B cell (primary cell): Measurements from ENCODE around the gene AFTPH. TPM values are rescaled to one million over a fixed set of nuclear protein-coding genes. Genes with fewer than 3 reads are reported as not detected.

Experiments used
- ATAC-seq: fragments of 200-7000 bp; cut with Tn5 transposase; one replicate; pipeline ENCODE4 v1.10.0; 2021; ENCODE audit warnings: low read depth, mild to moderate bottlenecking, moderate number of reproducible peaks, moderate library complexity
- CTCF ChIA-PET: fragments of 350-600 bp; sonication (Branson Sonifier 250); formaldehyde crosslinking; loops from one replicate; lab custom pipeline; 2021; ENCODE audit warnings: antibody characterized with exemption, inconsistent platforms; lab: Charles Lee
- POLR2A ChIA-PET: fragments of 350-600 bp; sonication (Branson Sonifier 250); formaldehyde crosslinking; loops from one replicate; lab custom pipeline; 2021; ENCODE audit warnings: antibody characterized with exemption; lab: Charles Lee
- DNase-seq: peaks from one replicate; pipeline ENCODE4 v3.0.0; 2013
- H2AFZ ChIP-seq: 2 replicates; pipeline ENCODE4 v1.6.1; 2012; ENCODE audit warnings: mild to moderate bottlenecking, low read depth, low read length; ENCODE audit not compliant: insufficient read depth, poor library complexity, severe bottlenecking
- H3K27ac ChIP-seq, 2 donors: 1 replicate in 1 of 2; 2 replicates in 1 of 2; pipeline ENCODE4 v1.5.1; 2012 to 2013; ENCODE audit warnings: low read length in 2 of 2, mild to moderate bottlenecking in 2 of 2, moderate library complexity in 1 of 2
- H3K27me3 ChIP-seq, 4 experiments: fragments of 200-600 bp in 1 of 4; sonication (generic) in 1 of 4; replicated peaks in 1 of 4; 1 replicate in 2 of 4; 2 replicates in 2 of 4; pipeline versions ENCODE4 v1.6.1 to v1.7.0; 2013 to 2016; ENCODE audit warnings: low read length in 3 of 4, mild to moderate bottlenecking in 2 of 4, mixed read lengths in 1 of 4, moderate library complexity in 1 of 4; ENCODE audit not compliant: insufficient read depth in 4 of 4, control insufficient read depth in 3 of 4; ENCODE audit errors: control extremely low read depth in 1 of 4
- H3K36me3 ChIP-seq, 2 experiments: replicated peaks in 1 of 2; 1 replicate in 1 of 2; 2 replicates in 1 of 2; pipeline versions ENCODE4 v1.6.1 to v1.7.1; 2013; ENCODE audit warnings: low read length in 1 of 2; ENCODE audit not compliant: insufficient read depth in 2 of 2, control insufficient read depth in 1 of 2; ENCODE audit errors: control extremely low read depth in 1 of 2, extremely low read depth in 1 of 2
- H3K4me1 ChIP-seq, 2 donors: fragments of 200-600 bp in 1 of 2; sonication (generic) in 1 of 2; 1 replicate in 1 of 2; 2 replicates in 1 of 2; pipeline versions ENCODE4 v1.5.1 to v1.6.1; 2013 to 2017; ENCODE audit warnings: low read length in 2 of 2; ENCODE audit not compliant: control insufficient read depth in 2 of 2, insufficient read depth in 2 of 2
- H3K4me2 ChIP-seq: replicated peaks from 2 replicates; pipeline ENCODE3; 2012; ENCODE audit warnings: mild to moderate bottlenecking, low read depth, low read length; ENCODE audit not compliant: poor library complexity, severe bottlenecking
- H3K4me3 ChIP-seq, 5 experiments: fragments of 200-600 bp in 1 of 5; sonication (generic) in 1 of 5; 1 replicate in 3 of 5; 2 replicates in 2 of 5; pipeline versions ENCODE4 v1.5.1 to v1.7.0; 2011 to 2016; ENCODE audit warnings: low read length in 4 of 5, mild to moderate bottlenecking in 4 of 5, low read depth in 2 of 5, control low read depth in 1 of 5, moderate library complexity in 1 of 5; ENCODE audit not compliant: insufficient read depth in 1 of 5; ENCODE audit errors: control extremely low read depth in 1 of 5, extremely low read depth in 1 of 5
- H3K79me2 ChIP-seq: fragments of 200-600 bp; sonication (generic); one replicate; pipeline ENCODE4 v1.6.0; 2016; ENCODE audit warnings: low read length; ENCODE audit not compliant: control insufficient read depth, insufficient read depth
- H3K9ac ChIP-seq: fragments of 200-600 bp; sonication (generic); 2 replicates; pipeline ENCODE4 v1.6.1; 2017; ENCODE audit warnings: mild to moderate bottlenecking, low read length, moderate library complexity
- H3K9me3 ChIP-seq, 3 donors: one replicate each; pipeline versions ENCODE4 v1.6.1 to v1.7.1; 2013; ENCODE audit warnings: low read length in 2 of 3; ENCODE audit not compliant: control insufficient read depth in 2 of 3, insufficient read depth in 1 of 3; ENCODE audit errors: control extremely low read depth in 1 of 3
- H4K20me1 ChIP-seq: 2 replicates; pipeline ENCODE4 v1.6.0; 2012; ENCODE audit warnings: mild to moderate bottlenecking, low read length; ENCODE audit not compliant: insufficient read depth, control insufficient read depth, poor library complexity, severe bottlenecking
- H3K27ac Mint-ChIP-seq: one replicate; pipeline ENCODE4 v1.8.0; 2021; ENCODE audit warnings: mixed read lengths
- H3K27me3 Mint-ChIP-seq: one replicate; pipeline ENCODE4 v1.8.0; 2021; ENCODE audit warnings: mixed read lengths
- H3K4me1 Mint-ChIP-seq: one replicate; pipeline ENCODE4 v1.8.0; 2021; ENCODE audit warnings: mixed read lengths
- H3K4me3 Mint-ChIP-seq: one replicate; pipeline ENCODE4 v1.8.0; 2021; ENCODE audit warnings: mixed read lengths
- H3K9me3 Mint-ChIP-seq: one replicate; pipeline ENCODE4 v1.8.0; 2022; ENCODE audit warnings: mixed read lengths; ENCODE audit not compliant: insufficient read depth
- EZH2 ChIP-seq: IDR thresholded peaks from 2 replicates; pipeline ENCODE4 v1.6.1; 2012; ENCODE audit warnings: borderline replicate concordance, low read depth, mild to moderate bottlenecking, moderate library complexity, low read length; ENCODE audit not compliant: insufficient read depth, poor library complexity, severe bottlenecking
- WGBS: methylation state at CpG from one replicate; pipeline ENCODE4 v1.1.5; 2013; ENCODE audit warnings: missing lambda C conversion rate; ENCODE audit not compliant: insufficient coverage; 5-methylcytosine and 5-hydroxymethylcytosine counted together
- intact Hi-C: fragments of 100-400 bp; cut with micrococcal nuclease; formaldehyde crosslinking; loops from one replicate; pipeline ENCODE4 v1.10.0; 2022
- polyA plus RNA-seq: library from polyadenylated mRNA; depleted of rRNA; stranded (reverse); fragments of >200 nt; gene quantifications from 2 replicates; pipeline ENCODE4 v1.2.3, GENCODE V29; 2012
- total RNA-seq, 2 donors: library from RNA; stranded (reverse); fragments of 120-200 nt in 1 of 2; gene quantifications; 1 replicate in 1 of 2; 2 replicates in 1 of 2; pipeline versions ENCODE4 v1.2.3 to v1.2.4, GENCODE V29; 2013 to 2022
- TF ChIP-seq, protein P1 (sequence below): fragments of 200-600 bp; IDR thresholded peaks from one replicate; pipeline ENCODE4 v1.8.0; 2022; ENCODE audit warnings: antibody characterized with exemption, mild to moderate bottlenecking

The AFTPH gene
- total and polyA plus RNA-seq, 2 donors (not counting 1 experiment from before 2014, with no cell fraction given) = 45.4 to 94.1 TPM

DNA sequence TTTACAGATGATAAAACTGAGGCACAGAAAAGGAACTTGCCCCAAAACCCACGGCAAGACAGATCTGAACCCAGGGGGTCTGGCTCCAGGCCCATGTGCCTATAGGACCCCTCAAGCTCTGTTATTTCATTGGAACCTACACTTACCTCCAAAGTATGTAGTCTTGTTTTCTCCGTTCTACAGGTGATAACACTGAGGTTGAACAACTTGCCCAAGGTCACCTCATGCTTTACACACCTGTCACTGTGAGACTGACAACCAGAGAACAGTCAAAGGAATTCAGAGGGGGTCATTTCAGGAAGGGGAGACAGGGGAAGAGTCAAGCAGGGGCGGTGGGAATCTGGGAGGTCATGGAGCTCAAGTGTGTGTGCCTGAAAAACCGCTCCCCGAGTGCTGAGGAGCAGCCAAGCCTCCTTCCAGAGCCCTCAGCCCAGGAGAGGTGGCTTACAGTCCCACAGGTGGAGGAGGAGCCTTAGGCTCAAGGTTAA lies 81.9 kb downstream of the AFTPH start:
- Histone ChIP-seq H3K4me2 (peak overlapping the region; percentile 91), H4K20me1 (no peaks in the 10 kb centered on the region), H3K9ac (no peak overlapping the region), H3K27ac (no peak overlapping the region), H3K79me2 (no peaks in the 10 kb centered on the region), H3K4me1 (peaks cover 22 to 34% of the 10 kb centered on the region in 2 donors), H3K27me3 (no peaks in the 10 kb centered on the region), H3K36me3 (no peaks in the 10 kb centered on the region), H3K4me3 (no peak overlapping the region), H2AFZ (peak overlapping the region; percentile 76), H3K9me3 (peaks cover 0 to 3% (median 0%) of the 10 kb centered on the region in 3 donors)
- peaks cover 29% of the 10 kb centered on the region for H3K4me1 Mint-ChIP-seq
- H3K27ac Mint-ChIP-seq = peak overlapping the region; percentile 75
- H3K4me3 Mint-ChIP-seq = peak overlapping the region; percentile 82
- no peaks in the 10 kb centered on the region for H3K9me3 Mint-ChIP-seq
- DNase-seq (no peak), ATAC-seq (no peak)
- no peaks in the 10 kb centered on the region for H3K27me3 Mint-ChIP-seq
- WGBS = 85% methylated on average over 3 of the region's 5 CpGs
- intact Hi-C loops = loop anchor here (2.0 kb wide), 2 partner anchors 31 to 259 kb away; no protein-coding TSS in a partner anchor
- TF ChIP-seq, protein P1, sequence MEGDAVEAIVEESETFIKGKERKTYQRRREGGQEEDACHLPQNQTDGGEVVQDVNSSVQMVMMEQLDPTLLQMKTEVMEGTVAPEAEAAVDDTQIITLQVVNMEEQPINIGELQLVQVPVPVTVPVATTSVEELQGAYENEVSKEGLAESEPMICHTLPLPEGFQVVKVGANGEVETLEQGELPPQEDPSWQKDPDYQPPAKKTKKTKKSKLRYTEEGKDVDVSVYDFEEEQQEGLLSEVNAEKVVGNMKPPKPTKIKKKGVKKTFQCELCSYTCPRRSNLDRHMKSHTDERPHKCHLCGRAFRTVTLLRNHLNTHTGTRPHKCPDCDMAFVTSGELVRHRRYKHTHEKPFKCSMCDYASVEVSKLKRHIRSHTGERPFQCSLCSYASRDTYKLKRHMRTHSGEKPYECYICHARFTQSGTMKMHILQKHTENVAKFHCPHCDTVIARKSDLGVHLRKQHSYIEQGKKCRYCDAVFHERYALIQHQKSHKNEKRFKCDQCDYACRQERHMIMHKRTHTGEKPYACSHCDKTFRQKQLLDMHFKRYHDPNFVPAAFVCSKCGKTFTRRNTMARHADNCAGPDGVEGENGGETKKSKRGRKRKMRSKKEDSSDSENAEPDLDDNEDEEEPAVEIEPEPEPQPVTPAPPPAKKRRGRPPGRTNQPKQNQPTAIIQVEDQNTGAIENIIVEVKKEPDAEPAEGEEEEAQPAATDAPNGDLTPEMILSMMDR = no peak
- no peak for TF ChIP-seq EZH2
- POLR2A ChIA-PET = interaction anchor here (0.5 to 1.3 kb wide), 4 partner anchors 9 to 234 kb away, joined by 3 to 4 read pairs (median 4); no protein-coding TSS in a partner anchor
- CTCF ChIA-PET = interaction anchor here (1.1 to 5.9 kb wide), 10 partner anchors 18 to 267 kb away, joined by 4 to 70 read pairs (median 10); partner anchors contain the start of gene SERTAD2
